Measurements from ENCODE around the gene KIAA1549. TPM values are rescaled to one million over a fixed set of nuclear protein-coding genes. Genes with fewer than 3 reads are reported as not detected.

The KIAA1549 gene
- total and polyA plus RNA-seq, 2 donors (not counting 1 experiment from before 2014, with no cell fraction given): under 0.01 to 0.52 TPM

GRCh38 chr7:138887085-138887710 is 94.0 kb downstream of the KIAA1549 start:
- intact Hi-C loops (cut with micrococcal nuclease): loop anchor here (2.0 kb wide), 1 partner anchor 94 kb away; the partner anchor contains the start of gene KIAA1549
- peaks cover 0 to 4% (median 0%) of the 10 kb centered on the region in 3 donors for H3K9me3 ChIP-seq (ENCODE audit: control extremely low read depth in 1 of 3, control insufficient read depth in 2 of 3, insufficient read depth in 1 of 3, low read length in 2 of 3)
- no peak overlapping the region for H3K4me2 ChIP-seq (replicated peaks; ENCODE audit: low read depth, low read length, poor library complexity, severe bottlenecking)
- H3K36me3 ChIP-seq (replicated peaks in 1 of 2; ENCODE audit: control extremely low read depth in 1 of 2, control insufficient read depth in 1 of 2, extremely low read depth in 1 of 2, insufficient read depth in 2 of 2, low read length in 1 of 2): no peaks in the 10 kb centered on the region
- H3K27ac Mint-ChIP-seq: no peak overlapping the region
- no peak overlapping the region for H3K4me3 Mint-ChIP-seq
- H2AFZ ChIP-seq (ENCODE audit: insufficient read depth, low read depth, low read length, poor library complexity, severe bottlenecking): peak overlapping the region; percentile 5
- H3K4me1 Mint-ChIP-seq: peaks cover 5% of the 10 kb centered on the region
- no peak for TF ChIP-seq CTCF (IDR thresholded peaks at IDR 0.05)
- no peak for TF ChIP-seq EZH2 (IDR thresholded peaks at IDR 0.05; ENCODE audit: borderline replicate concordance, insufficient read depth, low read depth, low read length, poor library complexity, severe bottlenecking)
- 97% methylated on average over 4 of the region's 9 CpGs for WGBS (ENCODE audit: insufficient coverage)
- no peak overlapping the region for H3K9ac ChIP-seq (ENCODE audit: low read length)
- H3K27me3 Mint-ChIP-seq: peaks cover 4% of the 10 kb centered on the region
- ATAC-seq (ENCODE audit: low read depth) (no peak), DNase-seq (no peak)
- H3K9me3 Mint-ChIP-seq (ENCODE audit: insufficient read depth): no peaks in the 10 kb centered on the region
- peaks cover 0 to 4% of the 10 kb centered on the region in 2 donors for H3K4me1 ChIP-seq (ENCODE audit: control insufficient read depth in 2 of 2, insufficient read depth in 2 of 2, low read length in 2 of 2)
- H3K27ac ChIP-seq (ENCODE audit: low read length in 2 of 2): no peak overlapping the region
- ChIA-PET CTCF (interaction anchor here (0.6 to 2.1 kb wide), 15 partner anchors 7 to 455 kb away, joined by 3 to 17 read pairs (median 5); a partner anchor contains a TSS), POLR2A (interaction anchor here (0.6 to 1.0 kb wide), 2 partner anchors 233 to 427 kb away, joined by 3 to 9 read pairs; partner anchors contain the start of gene TRIM24)
- no peaks in the 10 kb centered on the region for H3K79me2 ChIP-seq (ENCODE audit: control insufficient read depth, insufficient read depth, low read length)
- H3K4me3 ChIP-seq (ENCODE audit: control extremely low read depth in 1 of 5, extremely low read depth in 1 of 5, insufficient read depth in 1 of 5, low read depth in 2 of 5, low read length in 4 of 5): no peak overlapping the region
- no peaks in the 10 kb centered on the region for H3K27me3 ChIP-seq (replicated peaks in 1 of 4; ENCODE audit: control extremely low read depth in 1 of 4, control insufficient read depth in 3 of 4, insufficient read depth in 4 of 4, low read length in 3 of 4)
- H4K20me1 ChIP-seq (ENCODE audit: control insufficient read depth, insufficient read depth, low read length, poor library complexity, severe bottlenecking): no peaks in the 10 kb centered on the region

- Histone ChIP-seq H3K27ac (ENCODE audit: low read length in 2 of 2) (no peak overlapping the region), H3K79me2 (ENCODE audit: control insufficient read depth, insufficient read depth, low read length) (no peaks in the 10 kb centered on the region), H3K4me1 (ENCODE audit: control insufficient read depth in 2 of 2, insufficient read depth in 2 of 2, low read length in 2 of 2) (peaks cover 0 to 4% of the 10 kb centered on the region in 2 donors), H3K4me3 (ENCODE audit: control extremely low read depth in 1 of 5, extremely low read depth in 1 of 5, insufficient read depth in 1 of 5, low read depth in 2 of 5, low read length in 4 of 5) (no peak overlapping the region), H3K27me3 (replicated peaks in 1 of 4; ENCODE audit: control extremely low read depth in 1 of 4, control insufficient read depth in 3 of 4, insufficient read depth in 4 of 4, low read length in 3 of 4) (no peaks in the 10 kb centered on the region), H3K9ac (ENCODE audit: low read length) (no peak overlapping the region), H3K36me3 (replicated peaks in 1 of 2; ENCODE audit: control extremely low read depth in 1 of 2, control insufficient read depth in 1 of 2, extremely low read depth in 1 of 2, insufficient read depth in 2 of 2, low read length in 1 of 2) (no peaks in the 10 kb centered on the region), H3K4me2 (replicated peaks; ENCODE audit: low read depth, low read length, poor library complexity, severe bottlenecking) (no peak overlapping the region), H4K20me1 (ENCODE audit: control insufficient read depth, insufficient read depth, low read length, poor library complexity, severe bottlenecking) (no peaks in the 10 kb centered on the region), H2AFZ (ENCODE audit: insufficient read depth, low read depth, low read length, poor library complexity, severe bottlenecking) (no peak overlapping the region), H3K9me3 (ENCODE audit: control extremely low read depth in 1 of 3, control insufficient read depth in 2 of 3, insufficient read depth in 1 of 3, low read length in 2 of 3) (peaks cover 0 to 4% (median 0%) of the 10 kb centered on the region in 3 donors)
- no peak overlapping the region for H3K4me3 Mint-ChIP-seq
- WGBS (ENCODE audit: insufficient coverage): 65% methylated on average over 2 of the region's 4 CpGs
- peak overlapping the region; percentile 22 for H3K27ac Mint-ChIP-seq
- intact Hi-C loops (cut with micrococcal nuclease): loop anchor here (2.0 kb wide), 1 partner anchor 94 kb away; the partner anchor contains the start of gene KIAA1549
- peak; percentile 81 for ATAC-seq (ENCODE audit: low read depth)
- H3K27me3 Mint-ChIP-seq: peaks cover 2% of the 10 kb centered on the region
- POLR2A ChIA-PET: interaction anchor here (0.6 to 1.0 kb wide), 2 partner anchors 234 to 427 kb away, joined by 3 to 9 read pairs; partner anchors contain the start of gene TRIM24
- peaks cover 5% of the 10 kb centered on the region for H3K4me1 Mint-ChIP-seq
- CTCF ChIA-PET: interaction anchor here (0.6 to 2.1 kb wide), 15 partner anchors 8 to 454 kb away, joined by 3 to 17 read pairs (median 5); a partner anchor contains a TSS
- H3K9me3 Mint-ChIP-seq (ENCODE audit: insufficient read depth): no peaks in the 10 kb centered on the region
- peak; percentile 75 for TF ChIP-seq CTCF (IDR thresholded peaks at IDR 0.05)
- no peak for TF ChIP-seq EZH2 (IDR thresholded peaks at IDR 0.05; ENCODE audit: borderline replicate concordance, insufficient read depth, low read depth, low read length, poor library complexity, severe bottlenecking)
- DNase-seq: peak; percentile 74
These were observed 94.7 kb downstream of the KIAA1549 start for GRCh38 chr7:138886501-138886917.

Data from B cell (primary cell).